GM18505 (cell line): Measurements from ENCODE around the gene HIVEP3.

ENCODE experiments used
- ATAC-seq: cut with Tn5 transposase; IDR thresholded peaks from one replicate; pipeline ENCODE4 v1.9.1; 2021; ENCODE audit not compliant: unreplicated experiment
- POLR2A ChIP-seq: IDR thresholded peaks from 4 replicates; pipeline ENCODE4 v1.6.1; 2011; ENCODE audit warnings: borderline replicate concordance; ENCODE audit not compliant: insufficient read depth, insufficient read length; ENCODE audit errors: extremely low read depth

HIVEP3 gene

GRCh38 chr1:41490911-41491310 is 427.8 kb downstream of the HIVEP3 start:
- ATAC-seq, result no peak
- TF ChIP-seq POLR2A, result no peak

DNA sequence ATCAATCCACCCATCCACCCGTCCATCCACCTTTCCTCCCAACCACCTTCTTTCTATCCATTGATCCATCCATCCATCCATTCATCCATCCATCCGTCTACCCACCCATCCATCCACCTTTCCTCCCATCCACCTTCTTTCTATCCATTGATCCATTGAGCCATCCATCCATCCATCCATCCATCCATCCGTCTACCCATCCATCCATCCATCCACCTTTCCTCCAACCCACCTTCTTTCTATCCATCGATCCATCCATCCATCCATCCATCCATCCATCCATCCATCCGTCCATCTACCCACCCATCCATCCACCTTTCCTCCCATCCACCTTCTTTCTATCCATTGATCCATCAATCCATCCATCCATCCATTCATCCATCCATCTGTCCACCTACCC is 429.2 kb downstream of the HIVEP3 start:
- no peak for ATAC-seq

DNA sequence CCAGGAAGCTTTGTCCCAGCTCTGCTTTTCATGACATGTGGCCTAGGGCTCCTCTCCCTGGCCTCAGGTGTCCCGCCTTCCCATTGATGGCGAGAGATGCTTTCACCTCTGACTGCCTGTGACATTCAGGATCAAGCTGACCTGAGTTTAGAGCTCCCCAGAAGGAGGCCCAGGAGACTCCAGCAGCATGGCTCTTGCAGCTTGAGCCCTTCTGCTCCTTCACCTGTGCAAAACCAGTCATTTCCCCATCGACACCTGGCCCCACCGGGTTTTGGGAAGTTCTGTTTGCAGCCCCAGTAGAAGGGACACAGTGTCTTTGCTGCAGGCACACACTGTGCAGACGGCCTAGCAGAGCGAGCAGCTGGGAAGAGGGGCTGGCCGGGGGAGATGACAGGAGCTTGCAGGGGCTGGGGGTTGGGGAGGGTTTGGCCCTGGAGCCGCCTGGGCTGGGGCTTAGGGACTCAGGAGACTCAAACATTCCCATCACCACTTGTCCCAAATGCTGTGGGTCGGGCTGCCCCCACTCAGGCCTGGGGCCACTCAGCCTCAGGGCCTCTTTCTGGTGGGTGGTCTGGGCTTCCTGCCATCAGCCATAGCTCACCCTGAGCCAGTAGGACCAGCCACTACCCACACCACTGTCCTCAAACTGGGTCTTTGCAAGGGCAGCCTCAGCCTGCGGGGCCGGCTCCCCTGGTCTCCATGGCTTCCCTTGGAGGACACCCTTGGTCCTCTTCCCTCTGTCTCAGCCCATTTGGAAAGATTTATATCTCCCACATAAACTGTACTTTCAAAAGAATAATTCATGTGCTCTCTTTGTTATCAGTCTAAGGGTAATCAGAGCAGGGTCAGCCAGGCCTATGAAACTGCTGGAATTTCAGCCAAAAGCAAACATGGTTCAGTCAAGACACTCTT is 430.4 kb downstream of the HIVEP3 start:
- TF ChIP-seq POLR2A, result no peak
- ATAC-seq, result no peak

More for the DNA sequence above, 429.2 kb downstream of the HIVEP3 start:
- TF ChIP-seq POLR2A, result no peak

DNA sequence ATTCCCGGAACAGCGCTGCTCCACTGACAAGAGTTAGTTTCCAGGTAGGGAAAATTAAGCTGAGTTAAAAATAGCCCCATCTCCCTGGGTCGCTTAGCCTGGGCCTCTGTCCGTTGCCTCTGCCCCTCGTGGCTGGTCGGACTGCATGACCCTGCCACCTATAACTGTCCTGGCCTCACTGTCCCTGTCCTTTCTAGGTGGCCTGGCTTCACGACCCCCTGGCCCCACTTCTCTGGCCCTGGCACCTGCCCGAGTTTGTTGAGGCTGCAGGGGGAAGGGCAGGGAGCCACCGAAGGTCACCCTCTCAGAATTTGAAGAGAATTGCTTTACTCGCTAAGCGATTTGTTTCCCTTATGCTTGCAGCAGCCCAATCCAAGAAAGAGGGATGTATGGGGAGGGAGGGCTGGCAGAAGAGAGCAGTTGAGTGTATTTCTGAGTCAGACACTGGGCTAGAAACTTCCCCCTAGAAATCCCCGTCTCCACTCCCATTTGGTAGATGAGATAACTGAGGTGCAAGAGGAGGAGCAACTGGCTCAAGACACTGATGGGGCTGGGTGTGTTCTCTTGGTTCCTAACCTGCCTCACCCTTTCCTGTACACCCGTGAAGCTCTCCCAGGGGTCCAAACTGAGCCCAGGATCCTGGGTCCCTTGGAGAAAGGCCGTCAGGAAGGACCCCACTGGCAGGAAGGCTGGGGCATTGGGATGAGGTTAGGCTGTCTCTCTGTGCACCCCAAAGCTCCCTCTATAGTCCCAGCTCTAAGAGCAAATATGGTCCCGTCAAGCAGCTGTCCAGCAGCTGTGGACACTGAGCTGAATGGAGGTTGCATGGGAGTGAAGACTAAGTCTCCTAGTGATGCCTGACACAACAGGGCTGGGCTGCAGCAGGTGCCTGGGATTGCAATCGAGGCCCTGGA is 431.3 kb downstream of the HIVEP3 start:
- TF ChIP-seq POLR2A, result no peak
- no peak for ATAC-seq

DNA sequence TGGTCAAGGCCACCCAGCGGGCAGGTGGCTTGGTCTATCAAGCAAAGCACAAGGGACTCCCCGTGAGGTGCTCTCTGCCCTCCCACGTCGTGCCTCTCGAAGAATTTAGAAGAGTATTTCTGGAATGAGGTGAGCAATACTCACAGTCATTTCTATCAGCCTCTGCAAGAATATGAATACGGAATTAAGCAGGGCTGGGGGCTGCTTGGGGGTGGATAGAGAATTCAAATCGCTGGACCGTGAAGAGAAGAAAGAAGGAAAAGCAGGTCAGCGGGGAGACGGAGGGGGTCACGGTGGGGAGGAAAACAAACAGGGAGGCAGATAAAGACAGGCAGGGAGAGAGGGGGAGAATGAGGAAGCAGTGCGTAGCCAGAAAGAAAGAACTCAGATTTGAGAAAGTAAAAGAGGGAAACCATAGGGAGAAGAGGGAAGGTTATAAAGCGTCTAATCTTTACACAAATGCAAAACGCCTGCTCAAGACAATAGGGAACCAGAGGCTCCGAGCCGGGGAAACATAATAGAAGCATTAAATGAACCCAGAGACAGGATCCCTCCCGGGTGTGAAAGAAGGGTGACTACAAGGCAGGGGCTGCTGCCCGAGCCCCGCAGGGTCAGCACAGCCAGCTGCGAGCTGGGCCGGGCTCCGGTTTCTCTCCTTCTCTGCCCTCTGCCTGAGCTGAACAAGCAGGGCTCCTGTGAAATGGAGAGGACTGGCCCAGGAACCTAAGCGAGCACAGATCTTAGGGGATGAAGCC is 432.2 kb downstream of the HIVEP3 start:
- no peak for TF ChIP-seq POLR2A
- no peak for ATAC-seq

- no peak for ATAC-seq
These were observed 432.7 kb downstream of the HIVEP3 start for GRCh38 chr1:41486053-41486370.

DNA sequence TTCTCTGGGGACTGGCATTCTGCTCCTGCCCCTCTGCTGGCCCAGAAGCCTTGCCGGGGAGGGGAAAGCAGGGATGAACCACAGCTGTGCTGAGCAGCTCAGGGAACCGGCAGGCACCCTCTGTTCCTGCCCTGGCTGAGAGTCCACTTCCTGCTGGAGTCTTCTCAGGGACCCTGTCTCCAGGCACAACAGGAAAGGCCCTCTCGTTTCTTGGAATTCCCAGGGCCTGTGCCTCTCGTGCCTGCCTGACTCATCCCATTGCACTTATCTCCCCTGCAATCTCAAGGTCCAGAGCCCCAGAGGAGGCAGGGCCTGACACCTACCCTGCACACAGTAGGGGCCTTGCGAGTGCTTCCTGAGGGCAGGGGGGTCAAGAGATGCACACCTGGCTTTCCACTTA is 433.1 kb downstream of the HIVEP3 start:
- ATAC-seq, result no peak
- TF ChIP-seq POLR2A, result no peak

More at GRCh38 chr1:41486053-41486370, 432.7 kb downstream of the HIVEP3 start:
- no peak for TF ChIP-seq POLR2A

DNA sequence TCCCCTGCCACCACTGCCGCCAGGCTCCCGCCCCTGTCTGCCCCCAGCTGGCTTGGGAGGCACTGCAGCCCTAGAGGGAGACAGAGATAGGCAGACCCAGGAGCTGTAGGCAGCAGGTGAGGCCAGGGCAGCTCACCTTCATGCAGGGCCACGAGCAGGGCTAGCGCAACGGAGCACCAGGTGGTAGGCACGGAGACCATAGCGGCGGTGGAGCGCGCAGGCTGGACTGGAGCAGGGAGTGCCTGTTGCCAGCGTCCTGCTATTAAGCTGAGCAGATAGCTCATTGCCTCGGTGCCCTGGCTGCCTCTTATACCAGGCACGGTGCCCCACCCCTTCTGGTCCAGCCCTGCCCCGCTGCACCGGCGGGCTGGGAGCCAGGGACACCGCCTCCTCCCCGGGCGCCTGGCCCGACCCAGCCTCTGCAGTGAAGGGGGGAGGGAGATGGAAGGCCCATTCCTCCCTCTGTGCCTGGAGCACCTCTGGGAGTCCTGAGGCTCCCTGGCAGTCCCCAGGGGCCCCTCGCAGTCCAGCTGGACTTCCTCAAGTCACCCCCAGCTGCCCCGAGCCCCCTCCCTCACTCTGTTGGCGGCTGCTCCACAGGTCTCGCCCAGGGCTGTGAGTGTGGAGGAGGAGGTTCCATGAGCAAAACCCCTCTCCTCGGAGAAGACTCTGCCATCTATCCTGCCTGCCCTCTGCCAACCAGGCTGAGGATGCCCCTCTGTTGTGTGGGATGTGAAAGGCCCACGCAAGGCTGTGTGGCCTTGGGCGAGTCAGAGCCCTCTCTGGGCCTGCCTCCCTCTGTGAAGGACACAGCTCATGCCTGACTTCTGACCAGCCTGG is 434.1 kb downstream of the HIVEP3 start, which contains the start of gene EDN2:
Gene EDN2 (minus strand): TSS at position 282 of the 840 bp plus-strand sequence. CDS start 82 bp downstream, at position 200.
- no peak for ATAC-seq
- TF ChIP-seq POLR2A, result no peak

- no peak for ATAC-seq
- no peak for TF ChIP-seq POLR2A
These were observed 434.7 kb downstream of the HIVEP3 start for GRCh38 chr1:41483960-41484401.

- TF ChIP-seq POLR2A, result no peak
- no peak for ATAC-seq
These were observed 435.5 kb downstream of the HIVEP3 start for GRCh38 chr1:41483001-41483850.
